Spleen (tissue), 13 donors: ENCODE measurements around the gene ATF7IP2. TPM values are rescaled to one million over a fixed set of nuclear protein-coding genes. Genes with fewer than 3 reads are reported as not detected.
A peak's percentile ranks its signal among the peaks of the same experiment; 100 is the strongest.

Experiments
- DNase-seq: peaks from one replicate; pipeline ENCODE4 v3.0.0-alpha.2; 2020
- H3K27ac ChIP-seq, 8 donors: fragments of 200-600 bp; sonication (generic) in 7 of 8; 1 replicate in 4 of 8; 2 replicates in 4 of 8; pipeline versions ENCODE4 v1.5.0 to v1.8.0; 2016 to 2021; ENCODE audit warnings: inconsistent platforms in 4 of 8, mild to moderate bottlenecking in 4 of 8, moderate library complexity in 1 of 8
- H3K27me3 ChIP-seq, 7 donors: fragments of 200-600 bp; sonication (generic) in 6 of 7; replicated peaks in 1 of 7; 1 replicate in 4 of 7; 2 replicates in 3 of 7; pipeline versions ENCODE4 v1.5.0 to v1.8.0; 2016 to 2021; ENCODE audit warnings: inconsistent platforms in 3 of 7, mild to moderate bottlenecking in 1 of 7
- H3K36me3 ChIP-seq, 6 donors: fragments of 200-600 bp; sonication (generic) in 5 of 6; 1 replicate in 4 of 6; 2 replicates in 2 of 6; pipeline versions ENCODE4 v1.5.0 to v1.8.0; 2016 to 2021; ENCODE audit warnings: inconsistent platforms in 2 of 6
- H3K4me1 ChIP-seq, 6 donors: fragments of 200-600 bp; sonication (generic) in 5 of 6; 1 replicate in 3 of 6; 2 replicates in 3 of 6; pipeline versions ENCODE4 v1.5.0 to v1.8.0; 2016 to 2021; ENCODE audit warnings: inconsistent platforms in 3 of 6
- H3K4me3 ChIP-seq, 8 donors: fragments of 200-600 bp; sonication (generic) in 7 of 8; 1 replicate in 4 of 8; 2 replicates in 4 of 8; pipeline versions ENCODE4 v1.5.0 to v1.8.0; 2016 to 2021; ENCODE audit warnings: inconsistent platforms in 4 of 8, mild to moderate bottlenecking in 4 of 8, moderate library complexity in 2 of 8
- H3K9me3 ChIP-seq, 8 donors: fragments of 200-600 bp; sonication (generic) in 7 of 8; 1 replicate in 4 of 8; 2 replicates in 4 of 8; pipeline versions ENCODE4 v1.5.0 to v1.8.0; 2016 to 2021; ENCODE audit warnings: inconsistent platforms in 4 of 8
- CTCF ChIP-seq, 11 experiments: fragments of 200-600 bp in 7 of 11; fragments of 450-650 bp in 4 of 11; sonication (generic) in 4 of 11; IDR thresholded peaks in 8 of 11; conservative IDR thresholded peaks in 3 of 11; 1 replicate in 7 of 11; 2 replicates in 4 of 11; pipeline versions ENCODE4 v1.4.0 to v1.8.0; 2016 to 2021; ENCODE audit warnings: antibody characterized with exemption in 11 of 11, inconsistent platforms in 4 of 11, mild to moderate bottlenecking in 1 of 11
- POLR2A ChIP-seq, 3 donors: fragments of 450-650 bp; IDR thresholded peaks; one replicate each; pipeline ENCODE4 v1.5.1; 2017; ENCODE audit warnings: antibody characterized with exemption in 3 of 3, mild to moderate bottlenecking in 1 of 3
- POLR2AphosphoS5 ChIP-seq, 3 donors: sonication (generic); formaldehyde crosslinking; IDR thresholded peaks; one replicate each; pipeline ENCODE4 v1.5.1; 2017; ENCODE audit warnings: antibody characterized with exemption in 3 of 3
- WGBS, 5 donors: extraction: QIAGEN DNeasy Blood & Tissue Kit in 3 of 5; methylation state at CpG; one replicate each; pipeline versions ENCODE4 v1.1.5 to v1.1.7; 2013 to 2018; 5-methylcytosine and 5-hydroxymethylcytosine counted together
- intact Hi-C: fragments of 100-400 bp; cut with DNase I; formaldehyde crosslinking; loops from one replicate; pipeline ENCODE4 v1.15.0; 2023; ENCODE audit warnings: low total_unique reads
- long read RNA-seq, 2 donors: transcript quantifications; one replicate each; lab custom pipeline, GENCODE V29; 2026
- polyA plus RNA-seq, 3 donors: library from polyadenylated mRNA; stranded (reverse); fragments of 200-250 nt; gene quantifications; one replicate each; pipeline ENCODE4 v1.2.1, GENCODE V29; 2013
- total RNA-seq, 7 donors: library from RNA; depleted of rRNA in 3 of 7; stranded (reverse); fragments of >200 nt in 3 of 7; fragmentation: NEBNext Ultra II Directional in 4 of 7; extraction: Animal tissue kit (Norgen Biotek cat#: 25700) in 4 of 7; gene quantifications; one replicate each; pipeline versions ENCODE4 v1.1.0 to v1.2.1, GENCODE V29; 2016 to 2021
- donor health status: healthy with polysubstance abuse.
- donor health status: DM: no; HTN: no; CAD: no; lungs with moderate emphysema.
- donor health status: DM: no; HTN: no; CAD: no.
- donor health status: Bipolar disorder and iron deficiency.
- donor health status: healthy.
- donor health status: DM: no; HTN: no; CAD: no.
- donor health status: DM: yes; HTN: yes; CAD: no.

The ATF7IP2 gene, protein sequence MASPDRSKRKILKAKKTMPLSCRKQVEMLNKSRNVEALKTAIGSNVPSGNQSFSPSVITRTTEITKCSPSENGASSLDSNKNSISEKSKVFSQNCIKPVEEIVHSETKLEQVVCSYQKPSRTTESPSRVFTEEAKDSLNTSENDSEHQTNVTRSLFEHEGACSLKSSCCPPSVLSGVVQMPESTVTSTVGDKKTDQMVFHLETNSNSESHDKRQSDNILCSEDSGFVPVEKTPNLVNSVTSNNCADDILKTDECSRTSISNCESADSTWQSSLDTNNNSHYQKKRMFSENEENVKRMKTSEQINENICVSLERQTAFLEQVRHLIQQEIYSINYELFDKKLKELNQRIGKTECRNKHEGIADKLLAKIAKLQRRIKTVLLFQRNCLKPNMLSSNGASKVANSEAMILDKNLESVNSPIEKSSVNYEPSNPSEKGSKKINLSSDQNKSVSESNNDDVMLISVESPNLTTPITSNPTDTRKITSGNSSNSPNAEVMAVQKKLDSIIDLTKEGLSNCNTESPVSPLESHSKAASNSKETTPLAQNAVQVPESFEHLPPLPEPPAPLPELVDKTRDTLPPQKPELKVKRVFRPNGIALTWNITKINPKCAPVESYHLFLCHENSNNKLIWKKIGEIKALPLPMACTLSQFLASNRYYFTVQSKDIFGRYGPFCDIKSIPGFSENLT
- total RNA-seq (10 to 100 TPM; 26.2 to 45.4 (median 31.3) TPM), polyA plus RNA-seq (10 to 100 TPM; 28.4 to 37.0 (median 36.7) TPM)
- long read RNA-seq, donor 1, partial matches to known transcripts = 0 of 4 reads
- long read RNA-seq, donor 1, other reads (novel, unspliced or antisense) = 0 of 4 reads
- long read RNA-seq, donor 2, partial matches to known transcripts = 0 of 4 reads
- long read RNA-seq, donor 2, other reads (novel, unspliced or antisense) = 0 of 4 reads

GRCh38 chr16:10385725-10386516 is at the start of gene ATF7IP2:
ATF7IP2 (plus strand) TSS chr16:10386061; CDS start chr16:10430621, 44,560 bp downstream.
- H3K4me3 ChIP-seq = peak within 1 kb of the TSS; percentile 51 to 76 (median 63)
- intact Hi-C loops = no loop called here
- peak; percentile 94 for DNase-seq
- peaks cover 0 to 10% (median 0%) of the 10 kb centered on the region in 6 donors for H3K36me3 ChIP-seq
- TF ChIP-seq POLR2A (IDR thresholded peaks at IDR 0.05) (peak in 2 of 3 donors; percentile 39 to 87), POLR2AphosphoS5 (IDR thresholded peaks at IDR 0.05) (peak; percentile 93 to 98 (median 96)), CTCF (IDR thresholded peaks at IDR 0.05 in 8 of 11, conservative IDR thresholded peaks at IDR 0.05 in 3 of 11) (no peak)
- peak within 1 kb of the TSS; percentile 81 to 89 (median 86) for H3K27ac ChIP-seq
- peaks cover 0 to 12% (median 6%) of the 10 kb centered on the region in 8 donors for H3K9me3 ChIP-seq
- H3K4me1 ChIP-seq = peaks cover 0 to 44% (median 26%) of the 10 kb centered on the region in 6 donors
- WGBS, 5 donors = 3 to 8% (median 4%) methylated on average over 36 to 66 of the region's 66 CpGs
- no peaks in the 10 kb centered on the region for H3K27me3 ChIP-seq

- peaks cover 0 to 4% (median 0%) of the 10 kb centered on the region in 6 donors for H3K4me1 ChIP-seq
- no peaks in the 10 kb centered on the region for H3K27me3 ChIP-seq
- TF ChIP-seq POLR2A (IDR thresholded peaks at IDR 0.05) (no peak), CTCF (IDR thresholded peaks at IDR 0.05 in 8 of 11, conservative IDR thresholded peaks at IDR 0.05 in 3 of 11) (no peak), POLR2AphosphoS5 (IDR thresholded peaks at IDR 0.05) (no peak)
- H3K4me3 ChIP-seq = no peak overlapping the region
- peaks cover 2 to 59% (median 52%) of the 10 kb centered on the region in 8 donors for H3K9me3 ChIP-seq
- intact Hi-C loops = no loop called here
- WGBS, 5 donors = 58 to 70% (median 66%) methylated on average over 2 of the region's 2 CpGs
- no peaks in the 10 kb centered on the region for H3K36me3 ChIP-seq
- H3K27ac ChIP-seq = no peak overlapping the region
- DNase-seq = no peak
These were observed 47.4 kb upstream of the ATF7IP2 start for GRCh38 chr16:10338426-10338825.

DNA sequence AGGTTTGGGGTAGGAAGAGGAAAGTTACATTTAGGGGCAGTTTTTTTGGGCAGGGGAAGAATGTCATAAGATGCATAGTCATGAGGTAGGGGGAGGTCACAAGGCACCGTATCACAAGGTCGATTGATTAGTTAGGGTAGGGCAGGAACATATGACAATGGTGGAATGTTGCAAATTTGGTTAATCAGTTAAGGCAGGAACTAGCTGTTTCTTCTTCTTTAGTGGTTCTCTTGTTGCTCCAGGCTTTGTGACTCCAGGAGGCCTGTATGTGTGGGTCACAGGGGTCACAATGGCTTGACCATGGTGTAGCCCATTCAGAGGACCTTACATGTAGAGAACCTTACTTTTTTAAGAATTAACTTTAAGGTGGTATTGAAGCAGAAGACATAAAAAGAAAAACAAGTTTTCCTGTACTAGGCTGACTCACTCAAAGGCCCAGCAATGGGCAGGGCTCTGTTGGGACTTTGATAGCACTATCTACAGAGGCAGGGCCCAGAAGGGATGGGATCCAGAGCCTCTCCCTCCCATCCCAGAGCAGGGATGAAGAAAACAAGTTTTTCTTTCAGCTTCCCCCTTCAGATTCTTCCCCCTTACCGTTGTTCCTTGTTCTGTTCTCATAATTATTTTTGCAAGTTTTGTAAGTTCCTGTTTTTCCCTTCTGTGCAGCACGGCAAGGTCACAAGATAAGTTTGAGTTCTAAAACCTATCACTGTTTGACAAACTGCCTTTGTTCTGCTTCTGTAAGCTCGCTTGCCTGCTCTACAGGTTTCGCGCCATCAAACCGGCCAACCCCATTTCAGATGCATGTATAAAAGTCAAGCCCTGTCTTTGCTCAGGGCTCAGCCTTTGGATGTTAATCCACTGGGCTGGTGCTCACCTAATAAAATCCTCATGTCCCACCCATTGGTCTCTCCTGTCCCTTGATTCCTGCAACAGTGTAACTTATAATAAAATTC is 45.8 kb upstream of the ATF7IP2 start:
- TF ChIP-seq POLR2AphosphoS5 (IDR thresholded peaks at IDR 0.05) (no peak), CTCF (IDR thresholded peaks at IDR 0.05 in 8 of 11, conservative IDR thresholded peaks at IDR 0.05 in 3 of 11) (no peak), POLR2A (IDR thresholded peaks at IDR 0.05) (no peak)
- peak overlapping the region in 5 of 8 donors; percentile 33 to 70 (median 47) for H3K27ac ChIP-seq
- H3K4me3 ChIP-seq = no peak overlapping the region
- no peaks in the 10 kb centered on the region for H3K36me3 ChIP-seq
- DNase-seq = no peak
- no peaks in the 10 kb centered on the region for H3K4me1 ChIP-seq
- no peaks in the 10 kb centered on the region for H3K27me3 ChIP-seq
- peaks cover 2 to 75% (median 68%) of the 10 kb centered on the region in 8 donors for H3K9me3 ChIP-seq
- intact Hi-C loops = no loop called here
- WGBS, 5 donors = 64 to 76% (median 69%) methylated on average over 8 of the region's 8 CpGs
